ENCODE results near the gene ANKRD11.

GRCh38 chr16:89442588-89442987 lies 47.8 kb downstream of the ANKRD11 start:
- TF ChIP-seq SUZ12 (IDR thresholded peaks at IDR 0.05; ENCODE audit: extremely low read depth, insufficient read depth, insufficient read length) (no peak), YY1 (IDR thresholded peaks at IDR 0.05; ENCODE audit: insufficient read depth, insufficient read length) (no peak), ZNF274 (IDR thresholded peaks at IDR 0.05; ENCODE audit: low read depth, low read length) (no peak)
